GM12892 (cell line): ENCODE data around the gene PIGP.

Source experiments
- POLR2A ChIP-seq: IDR thresholded peaks from 2 replicates; pipeline ENCODE4 v1.6.1; 2011; ENCODE audit warnings: low read depth, low read length, control low read depth
- POLR2AphosphoS5 ChIP-seq: IDR thresholded peaks from 2 replicates; pipeline ENCODE4 v1.6.1; 2011; ENCODE audit warnings: low read depth, low read length, control low read depth

DNA sequence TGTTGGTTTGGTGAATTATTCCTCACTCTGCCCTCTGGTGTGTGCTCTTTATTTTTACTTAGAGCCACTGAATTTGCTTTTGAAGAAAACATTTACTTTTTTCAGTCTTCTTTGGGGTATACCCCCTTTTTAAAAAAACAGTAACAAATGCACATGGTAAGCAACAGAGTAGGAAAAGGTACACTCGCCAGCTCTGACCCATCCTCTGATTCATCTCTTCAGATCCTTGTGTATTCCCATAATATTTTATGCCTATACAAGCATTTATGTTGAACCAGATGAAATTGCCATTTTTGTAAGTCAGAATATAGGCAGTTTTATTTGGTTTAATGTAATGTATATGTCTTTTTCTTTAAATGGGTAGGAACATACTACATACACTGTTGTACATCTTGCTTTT, 28.5 kb upstream of the PIGP start:
- no peak for TF ChIP-seq POLR2A
- no peak for TF ChIP-seq POLR2AphosphoS5
